Esophagus squamous epithelium (tissue), 5 donors: ENCODE data around the gene CUBN. TPM values are rescaled to one million over a fixed set of nuclear protein-coding genes. Genes with fewer than 3 reads are reported as not detected.

Source experiments
- DNase-seq: peaks from one replicate; lab custom pipeline; 2025; lab: John Stamatoyannopoulos, UW
- H3K27ac ChIP-seq, 4 donors: fragments of 200-600 bp; sonication (generic); one replicate each; pipeline ENCODE4 v1.5.1; 2016 to 2019; ENCODE audit warnings: mild to moderate bottlenecking in 1 of 4
- H3K27me3 ChIP-seq, 4 donors: fragments of 200-600 bp; sonication (generic); 1 replicate in 3 of 4; 2 replicates in 1 of 4; pipeline versions ENCODE4 v1.5.1 to v1.6.0; 2017 to 2021; ENCODE audit warnings: antibody characterized with exemption in 1 of 4
- H3K36me3 ChIP-seq, 3 donors: fragments of 200-600 bp; sonication (generic); one replicate each; pipeline ENCODE4 v1.5.1; 2016 to 2019
- H3K4me1 ChIP-seq, 3 donors: fragments of 200-600 bp; sonication (generic); one replicate each; pipeline ENCODE4 v1.5.1; 2017 to 2019
- H3K4me3 ChIP-seq, 4 donors: fragments of 200-600 bp; sonication (generic); 1 replicate in 3 of 4; 2 replicates in 1 of 4; pipeline ENCODE4 v1.5.1; 2016 to 2019; ENCODE audit warnings: mild to moderate bottlenecking in 2 of 4, moderate library complexity in 1 of 4
- H3K9me3 ChIP-seq, 3 donors: fragments of 200-600 bp; sonication (generic); one replicate each; pipeline ENCODE4 v1.5.1; 2016 to 2019
- POLR2A ChIP-seq, 4 donors: fragments of 450-650 bp; IDR thresholded peaks; one replicate each; pipeline ENCODE4 v1.6.1; 2017; ENCODE audit warnings: antibody characterized with exemption in 4 of 4, mild to moderate bottlenecking in 4 of 4, moderate library complexity in 3 of 4
- WGBS, 2 donors: methylation state at CpG; one replicate each; pipeline ENCODE4 v1.1.5; 2018; 5-methylcytosine and 5-hydroxymethylcytosine counted together
- intact Hi-C: fragments of 100-400 bp; cut with DNase I; formaldehyde crosslinking; loops from one replicate; pipeline ENCODE4 v1.15.0; 2022
- total RNA-seq, 4 donors: library from RNA; depleted of rRNA; stranded (reverse); fragments of >200 nt; gene quantifications; one replicate each; pipeline ENCODE4 v1.1.0, GENCODE V29; 2016
- TF ChIP-seq, protein P1 (sequence below), 6 experiments: fragments of 450-650 bp in 4 of 6; fragments of 200-600 bp in 2 of 6; sonication (generic) in 2 of 6; IDR thresholded peaks; one replicate each; pipeline ENCODE4 v1.5.1; 2016 to 2019; ENCODE audit warnings: antibody characterized with exemption in 6 of 6, mild to moderate bottlenecking in 4 of 6, moderate library complexity in 4 of 6
- donor health status: DM: yes; HTN: yes; CAD: no.

The CUBN gene
- total RNA-seq, 4 donors from 2014 or later = 0.15 to 0.83 (median 0.51) TPM

DNA sequence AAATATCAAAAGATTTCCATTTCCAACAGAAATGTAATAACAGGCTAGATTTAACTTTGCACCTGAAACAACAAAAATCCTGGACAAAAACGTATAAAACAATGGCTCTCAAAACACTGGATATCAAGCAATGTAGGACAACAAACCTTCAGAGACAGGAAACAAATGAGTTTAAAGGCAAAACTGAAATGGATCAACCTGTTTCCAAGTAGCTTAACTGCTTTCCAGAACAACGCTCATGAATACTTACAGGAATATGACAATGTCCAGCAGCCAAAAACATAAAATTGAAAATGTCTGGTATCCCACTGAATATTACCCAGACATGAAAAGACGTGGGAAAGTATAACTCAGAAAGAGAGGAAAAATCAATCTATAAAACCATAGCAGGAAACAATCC is 62.8 kb downstream of the CUBN start:
- Histone ChIP-seq H3K4me1 (peaks cover 0 to 17% (median 5%) of the 10 kb centered on the region in 3 donors), H3K27ac (no peak overlapping the region), H3K36me3 (no peaks in the 10 kb centered on the region), H3K4me3 (no peak overlapping the region), H3K27me3 (no peaks in the 10 kb centered on the region), H3K9me3 (no peaks in the 10 kb centered on the region)
- intact Hi-C loops = no loop called here
- DNase-seq = no peak
- 67 to 84% methylated on average over 3 of the region's 3 CpGs for WGBS, 2 donors
- TF ChIP-seq, protein P1, sequence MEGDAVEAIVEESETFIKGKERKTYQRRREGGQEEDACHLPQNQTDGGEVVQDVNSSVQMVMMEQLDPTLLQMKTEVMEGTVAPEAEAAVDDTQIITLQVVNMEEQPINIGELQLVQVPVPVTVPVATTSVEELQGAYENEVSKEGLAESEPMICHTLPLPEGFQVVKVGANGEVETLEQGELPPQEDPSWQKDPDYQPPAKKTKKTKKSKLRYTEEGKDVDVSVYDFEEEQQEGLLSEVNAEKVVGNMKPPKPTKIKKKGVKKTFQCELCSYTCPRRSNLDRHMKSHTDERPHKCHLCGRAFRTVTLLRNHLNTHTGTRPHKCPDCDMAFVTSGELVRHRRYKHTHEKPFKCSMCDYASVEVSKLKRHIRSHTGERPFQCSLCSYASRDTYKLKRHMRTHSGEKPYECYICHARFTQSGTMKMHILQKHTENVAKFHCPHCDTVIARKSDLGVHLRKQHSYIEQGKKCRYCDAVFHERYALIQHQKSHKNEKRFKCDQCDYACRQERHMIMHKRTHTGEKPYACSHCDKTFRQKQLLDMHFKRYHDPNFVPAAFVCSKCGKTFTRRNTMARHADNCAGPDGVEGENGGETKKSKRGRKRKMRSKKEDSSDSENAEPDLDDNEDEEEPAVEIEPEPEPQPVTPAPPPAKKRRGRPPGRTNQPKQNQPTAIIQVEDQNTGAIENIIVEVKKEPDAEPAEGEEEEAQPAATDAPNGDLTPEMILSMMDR (IDR thresholded peaks at IDR 0.05) = no peak
- no peak for TF ChIP-seq POLR2A (IDR thresholded peaks at IDR 0.05)

DNA sequence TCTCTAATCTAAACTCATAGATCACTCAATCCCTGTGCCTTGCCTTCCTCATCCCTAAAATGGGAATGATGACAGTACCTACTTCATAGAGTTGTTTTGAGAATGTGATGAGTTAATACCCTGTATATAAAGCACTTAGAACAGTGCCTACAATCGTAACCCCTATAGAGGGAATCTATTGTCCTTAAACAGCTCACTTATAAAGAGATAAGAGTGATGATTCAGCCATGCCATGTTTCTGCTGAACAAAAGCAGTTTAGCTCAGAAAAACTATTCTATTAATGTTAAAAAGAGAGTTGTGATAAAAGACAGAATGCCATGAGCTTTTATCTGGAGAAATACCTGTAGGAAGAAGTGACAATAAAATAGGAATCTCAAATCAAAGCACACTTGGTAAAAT is 63.6 kb downstream of the CUBN start:
- intact Hi-C loops = no loop called here

DNA sequence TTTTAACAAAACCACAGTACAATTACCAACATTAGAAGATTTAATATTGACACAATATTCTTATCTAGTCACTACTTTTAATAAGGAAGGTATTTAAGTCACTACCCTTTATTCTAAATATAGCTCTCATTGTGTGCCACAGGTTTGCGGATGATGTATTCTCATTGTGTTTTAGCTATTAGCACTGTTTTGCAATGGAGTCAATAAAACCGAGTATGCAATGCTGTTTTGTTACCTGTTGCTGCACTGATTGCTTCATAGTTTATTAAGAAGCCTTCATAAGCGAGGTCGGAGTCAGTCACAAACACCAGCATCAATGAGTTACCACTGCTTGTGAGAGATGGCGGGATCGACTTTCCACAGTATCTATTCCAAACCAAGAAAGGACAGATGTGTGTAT is 64.3 kb downstream of the CUBN start:
- Histone ChIP-seq H3K27ac (no peak overlapping the region), H3K9me3 (no peaks in the 10 kb centered on the region), H3K4me1 (peaks cover 0 to 22% (median 5%) of the 10 kb centered on the region in 3 donors), H3K36me3 (no peaks in the 10 kb centered on the region), H3K27me3 (no peaks in the 10 kb centered on the region), H3K4me3 (no peak overlapping the region)
- no peak for TF ChIP-seq POLR2A (IDR thresholded peaks at IDR 0.05)
- TF ChIP-seq, protein P1 (IDR thresholded peaks at IDR 0.05) = no peak
- intact Hi-C loops = no loop called here
- 89 to 91% methylated on average over 6 of the region's 6 CpGs for WGBS, 2 donors
- DNase-seq = no peak

More for the DNA sequence above, 63.6 kb downstream of the CUBN start:
- no peaks in the 10 kb centered on the region for H3K27me3 ChIP-seq
- H3K4me1 ChIP-seq = peaks cover 0 to 22% (median 5%) of the 10 kb centered on the region in 3 donors
- no peak for DNase-seq
- H3K9me3 ChIP-seq = no peaks in the 10 kb centered on the region
- TF ChIP-seq, protein P1 (IDR thresholded peaks at IDR 0.05) = no peak
- no peak for TF ChIP-seq POLR2A (IDR thresholded peaks at IDR 0.05)
- H3K4me3 ChIP-seq = no peak overlapping the region
- no peaks in the 10 kb centered on the region for H3K36me3 ChIP-seq
- no peak overlapping the region for H3K27ac ChIP-seq
- WGBS, 2 donors = 43 to 75% methylated on average over 1 of the region's 1 CpG

DNA sequence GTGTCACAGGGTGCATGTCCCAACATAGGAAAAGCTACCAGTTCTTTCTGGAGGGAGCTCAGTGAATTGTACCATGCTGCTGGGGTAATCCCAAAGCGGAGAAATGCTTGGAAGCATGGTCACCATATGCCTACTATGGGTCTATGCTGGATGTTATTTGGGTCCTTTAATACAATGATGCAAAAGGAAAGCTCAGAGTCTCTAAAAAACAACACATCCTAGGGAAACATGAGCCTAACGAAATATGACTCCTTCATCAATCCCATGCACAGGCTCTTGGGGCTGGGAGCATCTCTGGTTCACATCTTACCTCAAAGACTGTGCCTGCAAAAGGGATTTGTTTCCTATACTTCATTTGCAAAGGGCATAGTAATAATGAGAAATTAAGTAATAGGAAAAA is 65.2 kb downstream of the CUBN start:
- H3K36me3 ChIP-seq = no peaks in the 10 kb centered on the region
- no peaks in the 10 kb centered on the region for H3K9me3 ChIP-seq
- 91 to 95% methylated on average over 2 of the region's 2 CpGs for WGBS, 2 donors
- TF ChIP-seq, protein P1 (IDR thresholded peaks at IDR 0.05) = no peak
- TF ChIP-seq POLR2A (IDR thresholded peaks at IDR 0.05) = no peak
- no peak overlapping the region for H3K4me3 ChIP-seq
- H3K4me1 ChIP-seq = peaks cover 0 to 22% (median 5%) of the 10 kb centered on the region in 3 donors
- intact Hi-C loops = no loop called here
- DNase-seq = no peak
- H3K27ac ChIP-seq = no peak overlapping the region
- no peaks in the 10 kb centered on the region for H3K27me3 ChIP-seq

DNA sequence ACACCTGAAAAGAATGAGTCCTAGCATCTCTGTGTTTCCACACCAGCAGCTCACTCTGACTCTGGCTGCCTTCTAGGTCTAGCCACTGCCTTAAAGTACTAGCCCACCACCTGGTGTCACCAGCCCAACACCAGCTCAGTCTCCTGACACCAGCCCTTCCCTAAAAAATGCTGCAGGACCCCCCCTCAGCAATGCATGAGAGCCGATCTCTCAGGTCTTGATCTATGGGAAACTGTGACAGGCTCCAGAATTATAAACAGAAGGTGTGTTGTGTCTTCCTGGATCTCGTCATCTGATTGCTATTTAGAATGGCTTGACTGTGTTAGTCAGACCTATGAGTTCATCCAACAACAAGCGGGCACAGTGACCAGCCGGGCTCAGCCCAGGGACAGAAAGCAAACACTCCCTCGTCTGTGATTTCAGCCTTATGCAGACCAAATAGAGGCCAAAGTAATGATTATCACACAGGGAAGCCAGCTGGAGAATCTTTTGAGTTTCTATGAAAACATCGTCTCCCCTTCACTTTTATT is 66.6 kb downstream of the CUBN start:
- TF ChIP-seq, protein P1 (IDR thresholded peaks at IDR 0.05) = no peak
- TF ChIP-seq POLR2A (IDR thresholded peaks at IDR 0.05) = no peak
- no peaks in the 10 kb centered on the region for H3K27me3 ChIP-seq
- no peaks in the 10 kb centered on the region for H3K9me3 ChIP-seq
- H3K36me3 ChIP-seq = no peaks in the 10 kb centered on the region
- DNase-seq = no peak
- H3K4me3 ChIP-seq = peak overlapping the region in 1 of 4 donors; percentile 16
- 33 to 44% methylated on average over 6 of the region's 6 CpGs for WGBS, 2 donors
- peaks cover 0 to 26% (median 5%) of the 10 kb centered on the region in 3 donors for H3K4me1 ChIP-seq
- intact Hi-C loops = no loop called here
- peak overlapping the region in 3 of 4 donors; percentile 19 to 75 (median 71) for H3K27ac ChIP-seq
